Kidney epithelial cell (primary cell): ENCODE measurements around the gene GTPBP10. TPM values are rescaled to one million over a fixed set of nuclear protein-coding genes. Genes with fewer than 3 reads are reported as not detected.
A peak's percentile ranks its signal among the peaks of the same experiment; 100 is the strongest.

ENCODE experiments used
- DNase-seq: peaks from one replicate; pipeline ENCODE4 v3.0.0-alpha.2; 2010; ENCODE audit warnings: low read depth
- H3K27me3 ChIP-seq: 2 replicates; pipeline ENCODE4 v1.6.0; 2011; ENCODE audit warnings: low read length; ENCODE audit not compliant: control insufficient read depth, insufficient read depth
- H3K36me3 ChIP-seq: 2 replicates; pipeline ENCODE4 v1.5.1; 2011; ENCODE audit warnings: low read length; ENCODE audit not compliant: control insufficient read depth, insufficient read depth
- H3K4me3 ChIP-seq: 2 replicates; pipeline ENCODE4 v1.5.1; 2011; ENCODE audit warnings: low read depth, mild to moderate bottlenecking, control low read depth, low read length
- total RNA-seq: library from RNA; depleted of rRNA; stranded (reverse); fragments of >200 nt; gene quantifications from 2 replicates; pipeline ENCODE4 v1.2.3, GENCODE V29; 2015
- TF ChIP-seq, protein P1 (sequence below): IDR thresholded peaks from 2 replicates; pipeline ENCODE4 v1.5.1; 2011; ENCODE audit warnings: mild to moderate bottlenecking, moderate library complexity, low read length, control low read depth, inconsistent platforms; ENCODE audit not compliant: insufficient read depth, poor library complexity, severe bottlenecking

GTPBP10 gene
- total RNA-seq, 1 donor from 2014 or later, result 11.9 TPM

DNA sequence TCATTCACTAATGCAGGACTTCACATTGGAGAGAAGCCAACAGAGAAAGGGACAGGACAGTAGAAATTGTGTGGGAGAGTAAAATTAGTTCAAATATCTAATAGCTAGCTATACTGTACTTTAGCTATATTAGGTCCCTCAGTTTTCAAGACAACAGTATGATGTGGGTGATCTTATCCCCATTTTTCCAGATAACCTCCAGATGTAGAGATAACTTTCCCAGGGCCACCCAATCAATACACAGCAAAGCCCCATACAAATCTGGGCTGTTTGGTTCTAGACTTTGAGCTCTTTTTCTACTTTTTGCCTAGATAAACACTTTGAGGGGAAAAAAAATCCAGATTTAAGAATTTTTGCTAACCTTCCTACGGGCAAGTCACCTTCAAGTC is 56.3 kb downstream of the GTPBP10 start:
- TF ChIP-seq, protein P1, sequence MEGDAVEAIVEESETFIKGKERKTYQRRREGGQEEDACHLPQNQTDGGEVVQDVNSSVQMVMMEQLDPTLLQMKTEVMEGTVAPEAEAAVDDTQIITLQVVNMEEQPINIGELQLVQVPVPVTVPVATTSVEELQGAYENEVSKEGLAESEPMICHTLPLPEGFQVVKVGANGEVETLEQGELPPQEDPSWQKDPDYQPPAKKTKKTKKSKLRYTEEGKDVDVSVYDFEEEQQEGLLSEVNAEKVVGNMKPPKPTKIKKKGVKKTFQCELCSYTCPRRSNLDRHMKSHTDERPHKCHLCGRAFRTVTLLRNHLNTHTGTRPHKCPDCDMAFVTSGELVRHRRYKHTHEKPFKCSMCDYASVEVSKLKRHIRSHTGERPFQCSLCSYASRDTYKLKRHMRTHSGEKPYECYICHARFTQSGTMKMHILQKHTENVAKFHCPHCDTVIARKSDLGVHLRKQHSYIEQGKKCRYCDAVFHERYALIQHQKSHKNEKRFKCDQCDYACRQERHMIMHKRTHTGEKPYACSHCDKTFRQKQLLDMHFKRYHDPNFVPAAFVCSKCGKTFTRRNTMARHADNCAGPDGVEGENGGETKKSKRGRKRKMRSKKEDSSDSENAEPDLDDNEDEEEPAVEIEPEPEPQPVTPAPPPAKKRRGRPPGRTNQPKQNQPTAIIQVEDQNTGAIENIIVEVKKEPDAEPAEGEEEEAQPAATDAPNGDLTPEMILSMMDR, result no peak
- no peaks in the 10 kb centered on the region for H3K36me3 ChIP-seq
- no peaks in the 10 kb centered on the region for H3K27me3 ChIP-seq
- no peak for DNase-seq
- peak overlapping the region; percentile 92 for H3K4me3 ChIP-seq

- Histone ChIP-seq H3K4me3 (peak within 1 kb of the TSS; percentile 92), H3K27me3 (no peaks in the 10 kb centered on the region), H3K36me3 (no peaks in the 10 kb centered on the region)
- TF ChIP-seq, protein P1, result no peak
- peak; percentile 99 for DNase-seq
Measured at GRCh38 chr7:90403174-90404113, 56.9 kb downstream of the GTPBP10 start, which contains the start of gene CLDN12. CLDN12 (plus strand) TSS chr7:90403461; CDS start chr7:90412677, 9,216 bp downstream.

- no peak overlapping the region for H3K4me3 ChIP-seq
- no peaks in the 10 kb centered on the region for H3K27me3 ChIP-seq
- TF ChIP-seq, protein P1, result no peak
- DNase-seq, result no peak
- H3K36me3 ChIP-seq, result no peaks in the 10 kb centered on the region
Measured at GRCh38 chr7:90404777-90405176, 58.3 kb downstream of the GTPBP10 start.

GRCh38 chr7:90407484-90407821 is 60.9 kb downstream of the GTPBP10 start:
- Histone ChIP-seq H3K4me3 (no peak overlapping the region), H3K27me3 (no peaks in the 10 kb centered on the region), H3K36me3 (no peaks in the 10 kb centered on the region)
- no peak for DNase-seq
- TF ChIP-seq, protein P1, result no peak

DNA sequence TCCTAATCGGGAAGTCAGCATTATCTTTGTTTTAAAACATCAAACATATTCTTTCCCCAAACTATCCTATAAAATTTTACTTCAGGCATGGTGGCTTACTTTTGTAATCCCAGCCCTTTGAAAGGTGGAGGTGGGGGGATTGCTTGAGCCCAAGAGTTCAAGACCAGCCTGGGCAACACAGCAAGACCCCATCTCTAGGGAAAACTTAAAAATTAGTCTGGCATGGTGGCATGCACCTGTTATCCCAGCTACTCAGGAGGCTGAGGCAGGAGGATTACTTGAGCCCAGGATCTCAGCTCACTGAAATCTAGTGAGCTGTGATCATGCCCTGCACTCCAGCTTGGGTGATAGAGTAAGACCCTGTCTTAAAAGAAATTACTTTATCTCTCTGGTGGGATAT is 61.6 kb downstream of the GTPBP10 start:
- TF ChIP-seq, protein P1, result no peak
- no peak overlapping the region for H3K4me3 ChIP-seq
- DNase-seq, result no peak
- H3K36me3 ChIP-seq, result peaks cover 2% of the 10 kb centered on the region
- H3K27me3 ChIP-seq, result no peaks in the 10 kb centered on the region

GRCh38 chr7:90409667-90410066 is 63.2 kb downstream of the GTPBP10 start:
- DNase-seq, result no peak
- Histone ChIP-seq H3K4me3 (no peak overlapping the region), H3K36me3 (peaks cover 2% of the 10 kb centered on the region), H3K27me3 (no peaks in the 10 kb centered on the region)
- TF ChIP-seq, protein P1, result no peak
